Natural killer cell treated with Interleukin-12 subunit alpha and Interleukin-12 subunit beta and Interleukin-15 and Interleukin-18, amount 100 ng/mL, for 72 hours (primary cell): ENCODE measurements around the gene STARD3NL. TPM values are rescaled to one million over a fixed set of nuclear protein-coding genes. Genes with fewer than 3 reads are reported as not detected.
"Not testable (repeated sequence)": the region's sequence is repeated elsewhere in the genome, so short reads cannot be mapped to it uniquely, and the experiment has no call there.

Source experiments
- ATAC-seq, 2 donors: fragments of 150-1000 bp; cut with Tn5 transposase in 1 of 2; sonication (Bioruptor Pico), chemical (Tn5 transposase) in 1 of 2; 2 replicates each; pipeline ENCODE4 v1.10.0; 2021
- DNase-seq: peaks from one replicate; pipeline ENCODE4 v3.0.0; 2022; ENCODE audit warnings: low spot score
- H3K27ac Mint-ChIP-seq, 2 donors: 1 replicate in 1 of 2; 2 replicates in 1 of 2; pipeline ENCODE4 v1.8.0; 2022; ENCODE audit warnings: mixed read lengths in 2 of 2, mild to moderate bottlenecking in 1 of 2, moderate library complexity in 1 of 2
- H3K27me3 Mint-ChIP-seq, 2 donors: 1 replicate in 1 of 2; 2 replicates in 1 of 2; pipeline ENCODE4 v1.8.0; 2022; ENCODE audit warnings: mixed read lengths in 2 of 2
- H3K36me3 Mint-ChIP-seq: one replicate; pipeline ENCODE4 v1.8.0; 2022; ENCODE audit warnings: mixed read lengths
- H3K4me1 Mint-ChIP-seq, 2 donors: 1 replicate in 1 of 2; 2 replicates in 1 of 2; pipeline ENCODE4 v1.8.0; 2022; ENCODE audit warnings: low read depth in 2 of 2, mixed read lengths in 2 of 2, mild to moderate bottlenecking in 1 of 2
- H3K4me3 Mint-ChIP-seq: one replicate; pipeline ENCODE4 v1.8.0; 2022; ENCODE audit warnings: mixed read lengths
- H3K9me3 Mint-ChIP-seq: 2 replicates; pipeline ENCODE4 v1.8.0; 2022; ENCODE audit warnings: mixed read lengths
- total RNA-seq, 2 donors: library from RNA; stranded (reverse); gene quantifications; one replicate each; pipeline ENCODE4 v1.2.3, GENCODE V29; 2022

STARD3NL gene
- total RNA-seq, 2 donors from 2014 or later: 49.3 to 52.1 TPM

- Mint-ChIP-seq H3K4me1 (peaks cover 57 to 82% of the 10 kb centered on the region in 2 donors), H3K27me3 (no peaks in the 10 kb centered on the region), H3K9me3 (peaks cover 2% of the 10 kb centered on the region), H3K36me3 (peaks cover 68% of the 10 kb centered on the region), H3K27ac (peak overlapping the region; percentile 88 to 94), H3K4me3 (peak overlapping the region; percentile 89)
- ATAC-seq: no peak
- DNase-seq: no peak
Observed at GRCh38 chr7:38244516-38244915, 66.5 kb downstream of the STARD3NL start.

GRCh38 chr7:38245409-38245977 lies 67.4 kb downstream of the STARD3NL start:
- no peak for DNase-seq
- H3K4me3 Mint-ChIP-seq: peak overlapping the region; percentile 89
- no peaks in the 10 kb centered on the region for H3K27me3 Mint-ChIP-seq
- H3K36me3 Mint-ChIP-seq: peaks cover 67% of the 10 kb centered on the region
- ATAC-seq: peak; percentile 84 to 86
- peaks cover 2% of the 10 kb centered on the region for H3K9me3 Mint-ChIP-seq
- H3K4me1 Mint-ChIP-seq: peaks cover 60 to 86% of the 10 kb centered on the region in 2 donors
- peak overlapping the region; percentile 88 to 94 for H3K27ac Mint-ChIP-seq

GRCh38 chr7:38248069-38248567 lies 70.1 kb downstream of the STARD3NL start:
- DNase-seq (no peak), ATAC-seq (peak; percentile 72 to 77)
- Mint-ChIP-seq H3K4me3 (peak overlapping the region; percentile 89), H3K4me1 (peaks cover 57 to 72% of the 10 kb centered on the region in 2 donors), H3K27me3 (no peaks in the 10 kb centered on the region), H3K9me3 (peaks cover 2% of the 10 kb centered on the region), H3K36me3 (peaks cover 55% of the 10 kb centered on the region), H3K27ac (peak overlapping the region; percentile 88 to 94)

- Mint-ChIP-seq H3K27ac (peak overlapping the region; percentile 88 to 94), H3K36me3 (peaks cover 42% of the 10 kb centered on the region), H3K4me3 (peak overlapping the region; percentile 84), H3K4me1 (peaks cover 50 to 58% of the 10 kb centered on the region in 2 donors)
- H3K9me3 Mint-ChIP-seq, ATAC-seq, DNase-seq, H3K27me3 Mint-ChIP-seq: not testable (repeated sequence)
Observed at GRCh38 chr7:38249849-38250248, 71.8 kb downstream of the STARD3NL start.

GRCh38 chr7:38257350-38257677 lies 79.3 kb downstream of the STARD3NL start:
- peak overlapping the region; percentile 86 for H3K4me3 Mint-ChIP-seq
- ATAC-seq (peak in 1 of 2 donors; percentile 82), DNase-seq (no peak)
- no peaks in the 10 kb centered on the region for H3K27me3 Mint-ChIP-seq
- peak overlapping the region; percentile 97 to 99 for H3K27ac Mint-ChIP-seq
- peaks cover 32% of the 10 kb centered on the region for H3K36me3 Mint-ChIP-seq
- no peaks in the 10 kb centered on the region for H3K9me3 Mint-ChIP-seq
- H3K4me1 Mint-ChIP-seq: peaks cover 62 to 65% of the 10 kb centered on the region in 2 donors

GRCh38 chr7:38259157-38259556 lies 81.1 kb downstream of the STARD3NL start:
- DNase-seq, H3K27me3 Mint-ChIP-seq, H3K9me3 Mint-ChIP-seq: not testable (repeated sequence)
- peak; percentile 40 to 80 for ATAC-seq
- peaks cover 43% of the 10 kb centered on the region for H3K36me3 Mint-ChIP-seq
- peaks cover 71 to 83% of the 10 kb centered on the region in 2 donors for H3K4me1 Mint-ChIP-seq
- peak overlapping the region; percentile 86 for H3K4me3 Mint-ChIP-seq
- H3K27ac Mint-ChIP-seq: peak overlapping the region; percentile 97 to 99

- not testable (repeated sequence) for H3K27me3 Mint-ChIP-seq, DNase-seq, H3K9me3 Mint-ChIP-seq, ATAC-seq
- Mint-ChIP-seq H3K4me3 (peak overlapping the region; percentile 90), H3K27ac (peak overlapping the region; percentile 86 to 97), H3K36me3 (peaks cover 35% of the 10 kb centered on the region), H3K4me1 (peaks cover 75 to 85% of the 10 kb centered on the region in 2 donors)
Observed at GRCh38 chr7:38261601-38262000, 83.6 kb downstream of the STARD3NL start.

GRCh38 chr7:38262026-38262425 lies 84.0 kb downstream of the STARD3NL start:
- not testable (repeated sequence) for H3K27me3 Mint-ChIP-seq, H3K9me3 Mint-ChIP-seq, ATAC-seq, DNase-seq
- Mint-ChIP-seq H3K36me3 (peaks cover 35% of the 10 kb centered on the region), H3K27ac (peak overlapping the region; percentile 86 to 97), H3K4me3 (peak overlapping the region; percentile 90), H3K4me1 (peaks cover 75 to 84% of the 10 kb centered on the region in 2 donors)

GRCh38 chr7:38262545-38262944 lies 84.5 kb downstream of the STARD3NL start:
- Mint-ChIP-seq H3K4me3 (peak overlapping the region; percentile 90), H3K27ac (peak overlapping the region; percentile 86 to 97), H3K27me3 (no peaks in the 10 kb centered on the region), H3K36me3 (peaks cover 30% of the 10 kb centered on the region), H3K9me3 (no peaks in the 10 kb centered on the region), H3K4me1 (peaks cover 72 to 81% of the 10 kb centered on the region in 2 donors)
- ATAC-seq (peak; percentile 40 to 42), DNase-seq (no peak)

GRCh38 chr7:38263274-38263673 lies 85.2 kb downstream of the STARD3NL start:
- ATAC-seq: not testable (repeated sequence)
- Mint-ChIP-seq H3K36me3 (peaks cover 27% of the 10 kb centered on the region), H3K27ac (peak overlapping the region; percentile 86 to 97)

GRCh38 chr7:38264602-38265001 lies 86.6 kb downstream of the STARD3NL start:
- H3K27me3 Mint-ChIP-seq, ATAC-seq, DNase-seq, H3K9me3 Mint-ChIP-seq: not testable (repeated sequence)
- peaks cover 20% of the 10 kb centered on the region for H3K36me3 Mint-ChIP-seq
- H3K4me1 Mint-ChIP-seq: peaks cover 59 to 71% of the 10 kb centered on the region in 2 donors
- H3K4me3 Mint-ChIP-seq: peak overlapping the region; percentile 90
- peak overlapping the region; percentile 86 to 97 for H3K27ac Mint-ChIP-seq

More at GRCh38 chr7:38263274-38263673, 85.2 kb downstream of the STARD3NL start:
- H3K4me3 Mint-ChIP-seq: peak overlapping the region; percentile 90
- H3K9me3 Mint-ChIP-seq, DNase-seq, H3K27me3 Mint-ChIP-seq: not testable (repeated sequence)
- peaks cover 64 to 74% of the 10 kb centered on the region in 2 donors for H3K4me1 Mint-ChIP-seq

GRCh38 chr7:38265958-38266357 lies 87.9 kb downstream of the STARD3NL start:
- not testable (repeated sequence) for H3K9me3 Mint-ChIP-seq, ATAC-seq, DNase-seq, H3K27me3 Mint-ChIP-seq
- H3K4me3 Mint-ChIP-seq: peak overlapping the region; percentile 90
- H3K36me3 Mint-ChIP-seq: peaks cover 22% of the 10 kb centered on the region
- H3K4me1 Mint-ChIP-seq: peaks cover 58 to 75% of the 10 kb centered on the region in 2 donors
- peak overlapping the region; percentile 86 to 97 for H3K27ac Mint-ChIP-seq

- not testable (repeated sequence) for DNase-seq, H3K36me3 Mint-ChIP-seq, H3K27me3 Mint-ChIP-seq, H3K9me3 Mint-ChIP-seq
- peak in 1 of 2 donors; percentile 31 for ATAC-seq
- peak overlapping the region; percentile 86 to 100 for H3K27ac Mint-ChIP-seq
- peaks cover 36 to 52% of the 10 kb centered on the region in 2 donors for H3K4me1 Mint-ChIP-seq
- peak overlapping the region; percentile 87 for H3K4me3 Mint-ChIP-seq
Observed at GRCh38 chr7:38269704-38270346, 91.8 kb downstream of the STARD3NL start.

GRCh38 chr7:38270405-38270804 lies 92.4 kb downstream of the STARD3NL start:
- not testable (repeated sequence) for ATAC-seq, H3K9me3 Mint-ChIP-seq, H3K36me3 Mint-ChIP-seq, DNase-seq, H3K27me3 Mint-ChIP-seq
- peak overlapping the region; percentile 87 for H3K4me3 Mint-ChIP-seq
- peaks cover 33 to 49% of the 10 kb centered on the region in 2 donors for H3K4me1 Mint-ChIP-seq
- peak overlapping the region; percentile 86 to 100 for H3K27ac Mint-ChIP-seq
